GM18909 (cell line): Measurements from ENCODE around the gene MKLN1.
A peak's percentile ranks its signal among the peaks of the same experiment; 100 is the strongest.
"Not testable (repeated sequence)": the region's sequence is repeated elsewhere in the genome, so short reads cannot be mapped to it uniquely, and the experiment has no call there.

ENCODE experiments used
- ATAC-seq: cut with Tn5 transposase; IDR thresholded peaks from one replicate; pipeline ENCODE4 v1.9.1; 2021; ENCODE audit warnings: mild to moderate bottlenecking; ENCODE audit not compliant: unreplicated experiment, poor library complexity

Gene MKLN1

DNA sequence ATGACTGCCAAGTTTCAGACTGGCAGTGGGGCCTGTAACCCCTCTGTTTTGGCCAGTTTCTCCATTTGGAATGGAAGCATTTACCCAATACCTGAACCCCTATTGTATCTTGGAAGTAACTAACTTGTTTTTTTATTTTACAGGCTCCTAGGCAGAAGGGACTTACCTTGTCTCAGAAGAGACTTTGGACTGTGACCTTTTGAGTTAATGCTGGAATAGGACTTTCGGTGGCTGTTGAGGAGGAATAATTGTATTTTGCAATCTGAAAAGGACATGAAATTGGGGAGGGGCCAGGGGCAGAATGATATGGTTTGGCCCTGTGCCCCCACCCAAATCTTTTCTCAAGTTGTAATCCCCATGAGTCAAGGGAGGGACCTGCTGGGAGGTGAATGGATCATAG, 20.0 kb upstream of the MKLN1 start:
- no peak for ATAC-seq

GRCh38 chr7:131312838-131313237, 14.8 kb upstream of the MKLN1 start:
- no peak for ATAC-seq

GRCh38 chr7:131320603-131321002, 7.1 kb upstream of the MKLN1 start:
- no peak for ATAC-seq

DNA sequence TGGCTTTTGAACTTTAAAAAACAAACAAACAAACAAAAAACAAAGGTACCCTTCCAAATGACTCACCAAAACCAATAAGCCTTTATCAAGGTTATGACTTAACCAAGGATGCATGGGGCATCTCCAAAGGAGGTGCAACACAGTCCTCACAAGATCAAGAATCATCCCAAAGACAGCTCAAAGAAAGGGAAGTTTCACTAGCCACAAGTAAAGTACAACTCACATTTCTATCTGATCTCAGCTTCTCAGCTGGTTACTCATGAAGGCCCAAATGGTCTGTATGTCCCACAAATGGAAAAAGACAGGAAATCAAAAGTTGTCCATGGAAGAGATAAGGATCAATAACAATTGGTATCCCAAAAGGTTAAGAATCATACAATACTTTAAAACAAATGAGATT, 6.0 kb upstream of the MKLN1 start:
- ATAC-seq = no peak

GRCh38 chr7:131322061-131322460, 5.6 kb upstream of the MKLN1 start:
- ATAC-seq = no peak

GRCh38 chr7:131322861-131323260, 4.8 kb upstream of the MKLN1 start:
- ATAC-seq = no peak

GRCh38 chr7:131325179-131325840, 2.4 kb upstream of the MKLN1 start:
- ATAC-seq = no peak

DNA sequence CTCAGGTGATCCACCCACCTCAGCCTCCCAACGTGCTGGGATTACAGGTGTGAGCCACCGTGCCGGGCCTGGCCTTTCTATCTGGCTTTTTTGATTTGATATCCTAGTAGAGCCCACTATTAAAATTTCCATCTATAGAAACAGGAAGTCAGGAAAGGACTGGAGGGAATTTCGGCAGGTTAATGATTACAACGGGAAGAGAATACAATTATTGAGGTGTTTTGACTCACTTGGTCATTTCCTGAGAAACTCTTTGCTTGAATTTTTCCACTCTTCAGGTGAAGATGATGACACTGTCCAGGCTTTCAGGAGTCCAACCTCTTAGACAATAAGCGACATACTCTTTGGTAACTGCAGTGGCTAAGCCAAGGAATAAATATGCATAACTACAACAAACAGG, 1.1 kb upstream of the MKLN1 start:
- no peak for ATAC-seq

GRCh38 chr7:131327049-131327625, 539 bp upstream of the MKLN1 start:
- peak; percentile 5 for ATAC-seq

DNA sequence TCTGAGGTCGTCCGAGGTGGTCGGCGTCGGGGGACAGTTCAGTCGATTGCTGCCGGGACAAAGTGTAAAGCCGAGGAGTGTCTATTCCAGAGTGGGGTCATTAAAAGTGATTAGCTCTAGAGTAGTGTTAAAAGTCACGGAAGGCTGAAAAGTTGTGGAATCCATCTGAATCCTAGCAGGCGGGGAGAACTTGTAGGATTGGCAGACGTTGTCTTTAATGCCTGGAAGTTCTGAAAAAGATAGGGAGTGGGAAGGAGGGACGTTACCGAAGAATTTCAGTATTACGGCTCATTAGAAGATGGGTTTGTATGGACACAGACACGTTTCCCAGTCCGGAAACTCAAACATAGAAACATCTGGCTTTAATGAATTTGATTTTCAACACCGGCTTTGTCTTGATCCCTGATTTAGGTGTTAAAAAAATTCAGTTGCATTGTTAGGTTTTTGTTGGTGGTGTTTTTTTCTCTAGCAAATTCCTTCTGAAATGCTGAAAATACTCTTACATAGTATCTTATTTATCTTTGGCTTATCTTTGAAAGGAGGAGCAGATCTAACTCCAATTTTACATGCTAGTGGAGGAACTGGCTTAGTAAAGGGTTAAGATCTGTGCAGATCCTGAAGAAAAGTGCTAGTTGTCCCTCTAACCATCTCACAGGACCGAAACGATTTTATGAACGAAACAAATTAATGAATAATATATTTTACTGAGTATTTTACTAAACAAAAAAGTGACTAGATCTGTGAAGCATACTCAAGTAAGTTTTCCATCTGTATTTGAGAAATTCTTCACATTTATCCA, 900 bp downstream of the MKLN1 start:
- ATAC-seq = no peak

GRCh38 chr7:131329176-131329570, 1.5 kb downstream of the MKLN1 start:
- no peak for ATAC-seq

DNA sequence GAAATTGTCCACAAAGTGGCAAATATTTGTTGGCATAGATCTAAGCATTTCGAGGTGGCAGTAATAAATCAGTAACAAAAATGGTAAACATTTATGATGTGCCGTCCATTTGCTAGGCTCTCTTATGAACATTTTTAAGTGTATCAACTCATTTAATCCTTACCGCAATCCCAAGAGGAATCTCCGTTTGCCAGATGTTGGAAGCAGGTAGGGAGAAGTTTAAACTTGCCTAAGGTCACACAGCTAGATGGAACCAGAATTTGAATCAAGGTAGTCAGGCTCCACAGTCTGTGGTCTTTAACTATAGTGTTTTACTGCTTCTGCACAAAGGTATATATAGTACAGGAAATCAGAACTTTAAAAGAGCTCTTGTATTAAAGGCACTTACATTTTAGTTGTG, 2.6 kb downstream of the MKLN1 start:
- ATAC-seq = no peak

DNA sequence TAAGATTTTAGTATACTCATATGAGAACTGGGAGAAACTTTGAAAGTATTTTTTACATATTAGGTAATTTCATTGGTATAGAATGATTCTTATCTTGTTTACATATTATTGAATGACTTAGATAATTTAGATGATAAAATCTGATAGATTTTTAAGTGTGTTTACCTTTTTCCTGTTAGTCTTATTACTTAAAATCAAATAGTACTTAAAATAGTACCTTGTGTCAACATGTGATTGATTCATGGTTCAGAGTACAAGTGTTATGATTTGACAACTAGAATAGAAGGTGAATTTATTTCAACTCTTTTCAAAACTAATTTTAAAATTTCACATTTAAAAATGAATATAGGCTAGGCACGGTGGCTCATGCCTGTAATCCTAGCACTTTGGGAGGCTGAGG, 4.1 kb downstream of the MKLN1 start:
- no peak for ATAC-seq

- not testable (repeated sequence) for ATAC-seq
These were observed 5.1 kb downstream of the MKLN1 start for GRCh38 chr7:131332729-131333128.

GRCh38 chr7:131335639-131336381, 8.1 kb downstream of the MKLN1 start:
- no peak for ATAC-seq

DNA sequence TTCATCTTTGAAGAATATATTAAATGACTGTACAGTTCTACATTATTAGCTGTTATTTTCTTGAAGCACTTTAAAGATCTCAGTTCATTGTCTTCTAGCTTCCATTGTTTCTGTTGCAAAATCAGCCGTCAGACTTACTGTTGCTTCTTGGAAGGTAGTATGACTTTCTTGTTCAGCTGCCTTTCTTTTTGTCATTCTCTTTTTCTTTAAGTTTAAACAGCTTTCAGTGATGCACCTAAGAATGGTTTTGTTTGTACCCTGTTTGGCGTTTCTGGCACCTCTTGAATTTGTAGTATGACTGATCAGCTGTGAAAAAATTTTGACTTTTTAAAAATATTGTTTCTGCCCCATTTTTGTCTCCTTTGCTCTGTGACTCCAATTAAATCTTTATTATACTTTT, 9.3 kb downstream of the MKLN1 start:
- ATAC-seq = no peak

DNA sequence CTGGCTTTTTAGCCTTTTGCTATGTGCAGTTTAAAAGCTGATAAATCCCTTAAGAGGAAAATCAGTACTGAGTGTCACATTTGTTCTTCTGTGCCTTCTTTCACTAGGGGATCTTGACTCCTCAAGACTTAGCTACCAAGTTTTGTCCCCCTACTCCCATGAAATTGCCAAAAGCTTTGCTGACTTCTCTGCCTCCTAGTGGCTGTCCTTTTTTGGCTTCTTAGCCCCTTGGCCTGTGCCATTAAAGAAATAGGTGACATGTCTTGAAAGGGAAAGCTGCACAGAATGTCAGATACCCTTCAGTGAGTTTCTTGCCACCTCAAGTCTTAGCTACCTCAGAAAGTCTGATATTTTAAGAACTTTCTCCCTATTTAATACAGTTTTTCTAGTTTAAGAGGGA, 10.5 kb downstream of the MKLN1 start:
- ATAC-seq = no peak

DNA sequence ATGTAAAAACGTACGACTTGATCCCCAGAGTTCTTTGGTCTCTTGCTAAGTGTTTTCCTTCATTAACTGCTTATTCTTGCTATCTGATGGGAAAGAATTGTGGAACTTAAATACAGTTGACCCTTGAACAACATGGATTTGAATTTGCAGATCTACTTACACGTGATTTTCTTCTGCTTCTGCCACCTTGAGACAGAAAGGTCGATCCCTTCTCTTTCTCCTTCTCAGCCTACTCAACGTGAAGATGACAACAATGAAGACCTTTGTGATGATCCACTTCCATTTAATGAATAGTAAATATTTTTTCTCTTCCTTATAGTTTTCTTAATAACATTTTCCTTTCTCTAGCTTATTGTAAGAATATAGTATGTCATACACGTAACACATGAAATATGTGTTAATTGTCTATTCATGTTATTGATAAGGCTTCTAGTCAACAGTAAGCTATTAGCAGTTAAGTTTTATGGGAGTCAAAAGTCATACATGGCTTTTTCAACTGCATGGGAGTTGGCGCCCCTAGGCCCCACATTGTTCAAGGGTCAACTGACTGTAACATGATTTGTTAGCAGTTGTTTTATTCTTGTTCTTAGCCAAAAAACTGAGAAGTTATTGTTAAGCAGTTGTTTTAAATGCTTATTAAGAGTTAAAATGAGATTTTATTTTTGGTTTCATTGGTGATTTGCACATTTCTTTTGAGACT, 11.2 kb downstream of the MKLN1 start:
- ATAC-seq = no peak

- ATAC-seq = no peak
These were observed 14.0 kb downstream of the MKLN1 start for GRCh38 chr7:131341690-131342089.

- no peak for ATAC-seq
These were observed 15.3 kb downstream of the MKLN1 start for GRCh38 chr7:131342864-131343442.
